NCI-H82 treated with DMSO at 0.1 percent for 48 hours (cell line): ENCODE measurements around the gene ZNF184.
"Not testable (repeated sequence)": the region's sequence is repeated elsewhere in the genome, so short reads cannot be mapped to it uniquely, and the experiment has no call there.

Source experiments
- DNase-seq: peaks from one replicate; lab custom pipeline; 2025; ENCODE audit not compliant: unreplicated experiment; lab: John Stamatoyannopoulos, UW

ZNF184 gene

DNA sequence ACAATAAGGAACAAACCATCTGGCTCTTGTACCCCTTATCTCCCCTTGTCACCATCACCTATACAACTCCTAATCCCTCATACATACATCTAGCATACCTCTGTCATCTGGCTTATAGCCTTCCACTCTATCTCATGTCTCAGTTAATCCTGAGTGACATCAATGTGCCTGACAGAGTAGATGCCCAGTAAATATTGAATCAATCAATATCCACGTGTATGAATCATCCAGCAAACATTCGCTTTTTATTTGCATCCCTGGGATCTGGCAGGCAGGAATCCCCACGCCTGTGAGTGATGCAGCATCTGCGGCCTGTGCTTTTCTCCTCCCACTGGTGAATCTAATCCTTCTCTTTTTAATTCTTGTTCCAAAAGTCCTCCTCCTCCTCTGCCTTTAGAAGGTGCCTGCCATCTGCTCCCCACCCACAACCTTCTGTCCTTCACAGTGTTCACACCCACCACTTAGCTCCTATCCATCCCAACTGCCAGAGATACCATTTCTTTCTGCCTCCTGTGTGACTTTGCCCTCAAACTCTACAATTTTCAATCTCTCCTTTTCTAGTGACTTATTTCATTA, 46.8 kb downstream of the ZNF184 start:
- DNase-seq: no peak

DNA sequence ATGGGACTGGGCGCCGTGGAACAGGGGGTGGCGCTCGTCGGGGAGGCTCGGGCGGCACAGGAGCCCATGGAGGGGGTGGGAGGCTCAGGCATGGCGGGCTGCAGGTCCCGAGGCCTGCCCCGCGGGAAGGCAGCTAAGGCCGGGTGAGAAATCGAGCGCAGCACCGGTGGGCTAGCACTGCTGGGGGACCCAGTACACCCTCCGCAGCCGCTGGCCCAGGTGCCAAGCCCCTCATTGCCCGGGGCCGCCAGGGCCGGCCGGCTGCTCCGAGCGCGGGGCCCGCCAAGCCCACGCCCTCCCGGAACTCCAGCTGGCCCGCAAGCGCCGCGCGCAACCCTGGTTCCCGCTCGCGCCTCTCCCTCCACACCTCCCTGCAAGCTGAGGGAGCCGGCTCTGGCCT, 48.1 kb downstream of the ZNF184 start:
- not testable (repeated sequence) for DNase-seq

DNA sequence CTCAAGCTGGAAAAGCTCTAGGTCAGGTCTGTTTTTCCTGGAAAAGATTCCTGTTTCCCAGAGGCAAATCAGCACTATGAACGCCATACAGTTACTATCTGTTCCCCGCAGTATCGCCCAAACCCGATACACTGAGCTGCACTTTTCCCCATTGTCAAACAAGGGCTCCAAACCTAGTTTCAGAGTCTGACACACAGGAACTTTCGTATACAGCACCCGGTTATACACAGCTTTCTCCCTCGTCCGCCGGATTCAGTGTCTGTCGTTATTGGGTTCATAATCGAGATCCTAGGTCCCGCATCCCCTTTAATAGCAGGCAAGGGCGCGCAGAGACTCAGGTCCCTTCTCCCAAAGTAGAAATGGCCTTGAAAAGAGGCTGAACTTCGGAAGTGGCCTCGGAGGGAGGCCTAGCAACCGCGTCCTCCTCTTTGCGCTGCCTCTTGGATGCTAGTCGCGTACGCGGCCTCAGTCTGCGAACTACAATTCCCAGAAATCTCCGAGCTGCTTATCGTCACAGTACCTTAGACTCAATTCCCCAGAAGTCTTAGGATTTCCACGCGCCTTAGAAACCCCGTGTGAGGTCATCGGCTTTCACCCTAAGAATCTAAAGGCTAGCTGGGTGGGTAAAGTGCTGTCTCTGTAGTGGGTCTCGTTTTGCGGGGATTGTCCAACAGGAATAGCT, 50.1 kb downstream of the ZNF184 start:
- DNase-seq: no peak

DNA sequence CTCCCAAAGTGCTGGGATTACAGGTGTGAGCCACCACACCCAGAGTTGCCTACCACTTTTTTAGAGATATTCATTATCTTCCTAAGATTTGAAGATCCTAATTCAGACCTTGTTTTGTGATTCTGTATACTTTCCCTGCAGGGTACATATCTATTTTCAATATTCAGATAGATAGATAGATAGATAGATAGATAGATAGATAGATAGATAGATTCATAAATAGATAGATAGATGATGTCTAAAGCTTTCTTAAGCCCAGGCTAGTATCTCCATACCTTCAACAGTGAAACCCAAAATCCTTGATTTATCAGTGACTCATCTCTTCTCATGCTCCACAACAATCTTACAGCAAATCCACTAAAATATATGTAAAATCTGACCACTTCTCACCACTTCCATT, 53.5 kb downstream of the ZNF184 start:
- DNase-seq: no peak

DNA sequence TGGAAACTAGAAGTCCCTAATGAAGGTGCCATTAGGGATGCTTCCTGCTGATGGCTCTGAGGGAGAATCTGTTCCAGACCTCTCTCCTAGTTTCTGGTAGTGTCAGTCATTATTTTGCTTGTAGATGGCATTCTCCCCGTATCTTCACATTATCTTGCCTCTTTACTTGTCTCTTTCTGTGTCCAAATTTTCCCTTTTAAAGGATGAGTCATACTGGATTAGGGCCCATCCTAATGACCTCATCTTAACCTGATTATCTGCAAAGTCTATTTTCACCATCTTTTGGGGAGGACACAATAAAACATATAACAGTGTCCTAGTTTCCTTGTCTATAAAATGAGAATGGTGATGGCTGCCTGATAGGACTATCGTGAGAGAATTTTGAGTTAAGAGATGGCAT, 57.0 kb downstream of the ZNF184 start:
- no peak for DNase-seq

DNA sequence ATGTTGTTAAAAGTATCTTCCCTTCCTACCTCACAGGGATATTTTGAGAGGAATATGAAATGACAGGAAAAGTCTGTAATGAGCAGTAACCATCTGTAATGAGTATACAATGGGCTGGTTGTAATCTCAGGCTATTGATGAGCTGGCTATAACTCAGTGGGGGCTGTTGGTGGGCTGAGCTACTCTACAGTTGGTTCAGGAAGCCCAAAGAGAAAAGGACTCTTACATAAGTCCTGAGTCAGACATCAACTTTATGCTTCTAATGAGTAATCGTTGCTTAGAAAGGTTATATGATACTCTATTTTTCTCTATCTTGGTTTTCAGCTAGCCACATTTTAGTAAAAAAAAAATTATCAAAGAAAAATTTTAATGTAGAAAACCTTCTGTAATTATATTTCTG, 57.9 kb downstream of the ZNF184 start:
- no peak for DNase-seq

DNA sequence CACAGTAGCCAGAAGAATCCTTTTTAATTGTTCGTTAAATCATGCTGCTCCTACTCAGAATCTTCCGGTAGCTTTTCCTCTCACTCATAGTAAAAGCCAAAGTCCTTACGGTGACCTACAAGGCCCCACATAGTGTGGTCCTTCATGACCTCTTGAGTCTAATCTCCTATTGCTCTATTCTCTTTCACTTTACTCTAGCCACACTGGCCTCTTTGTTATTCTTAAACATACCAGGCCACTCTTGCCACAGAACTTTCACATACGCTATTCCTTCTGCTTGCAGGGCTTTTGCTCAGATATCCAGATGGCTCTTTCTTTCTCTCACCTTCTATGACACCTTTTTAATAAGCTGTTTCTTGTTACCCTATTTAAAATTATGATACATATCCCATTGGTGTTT, 58.6 kb downstream of the ZNF184 start:
- no peak for DNase-seq

DNA sequence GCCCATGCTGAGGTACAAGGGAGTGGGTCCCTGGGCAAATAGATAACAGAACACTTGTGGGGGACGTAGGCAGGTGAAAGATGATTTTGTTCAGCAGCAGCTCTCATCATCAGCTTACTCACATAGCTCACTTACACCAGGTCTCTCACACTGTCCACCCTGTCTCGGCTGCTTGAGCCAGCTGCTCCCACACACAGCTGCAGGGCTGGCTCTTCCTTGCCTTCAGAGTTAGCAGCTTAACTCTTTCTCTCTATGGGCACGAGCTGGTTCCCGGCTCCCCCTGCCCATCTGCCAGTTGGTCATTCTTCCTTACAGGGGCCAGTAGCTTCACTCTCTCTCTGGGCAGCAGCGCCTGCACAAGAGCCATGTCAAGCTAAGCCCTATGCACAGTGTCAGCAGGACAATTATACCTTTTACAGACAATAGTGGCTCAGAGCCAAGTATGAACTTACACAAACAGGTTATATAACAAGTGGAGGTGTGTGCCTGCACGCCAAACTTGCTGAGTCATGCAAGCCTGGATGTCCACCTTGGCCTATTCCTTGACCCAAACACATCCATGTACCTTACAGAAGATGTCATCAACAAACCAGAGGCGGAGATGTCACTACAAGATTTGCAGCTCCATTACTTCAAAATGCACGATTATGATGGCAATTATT, 65.6 kb downstream of the ZNF184 start:
- no peak for DNase-seq

DNA sequence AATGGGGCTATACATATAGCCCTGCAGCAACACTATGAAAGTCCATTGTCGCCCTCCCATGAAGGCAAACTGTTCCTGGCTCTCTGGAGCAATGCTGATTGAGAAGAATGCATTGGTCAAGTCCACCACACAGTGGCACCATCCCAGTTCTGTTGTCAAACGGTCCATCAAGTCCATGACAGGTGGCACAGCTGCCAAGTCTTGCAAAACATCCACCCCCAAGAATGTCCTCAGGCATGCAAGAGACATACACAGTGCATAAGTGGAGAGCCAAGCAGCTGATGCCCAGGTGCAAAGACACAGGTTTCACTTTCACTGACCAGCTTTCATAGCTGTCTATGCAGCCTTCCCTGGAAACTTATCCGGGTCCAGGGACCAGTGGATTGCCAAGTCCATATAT, 66.8 kb downstream of the ZNF184 start:
- DNase-seq: no peak

DNA sequence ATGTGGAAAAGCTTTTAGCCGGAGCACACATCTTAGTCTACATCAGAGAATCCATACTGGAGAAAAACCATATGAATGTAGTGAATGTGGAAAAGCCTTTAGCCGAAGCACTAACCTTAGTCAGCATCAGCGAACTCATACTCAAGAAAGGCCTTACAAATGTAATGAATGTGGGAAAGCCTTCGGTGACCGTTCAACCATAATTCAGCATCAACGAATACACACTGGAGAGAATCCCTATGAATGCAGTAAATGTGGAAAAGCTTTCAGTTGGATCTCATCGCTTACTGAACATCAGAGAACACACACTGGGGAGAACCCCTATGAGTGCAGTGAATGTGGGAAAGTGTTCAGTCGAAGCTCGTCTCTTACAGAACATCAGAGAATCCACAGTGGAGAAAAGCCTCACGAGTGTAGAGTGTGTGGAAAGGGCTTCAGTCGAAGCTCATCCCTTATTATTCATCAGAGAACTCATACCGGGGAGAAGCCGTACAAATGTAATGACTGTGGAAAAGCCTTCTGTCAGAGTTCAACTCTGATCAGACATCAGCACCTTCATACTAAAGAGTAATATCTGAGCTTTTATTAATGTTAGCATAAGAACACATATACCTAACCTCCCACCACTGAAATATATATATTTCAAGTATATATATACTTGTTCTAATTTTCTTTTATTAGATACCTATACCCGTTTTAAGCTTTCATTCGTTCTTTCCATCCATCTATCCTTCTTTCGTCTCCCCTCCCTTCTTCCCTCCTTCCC, 71.8 kb downstream of the ZNF184 start:
- no peak for DNase-seq
